CD4-positive, alpha-beta T cell treated with Interleukin-21 for 1 hour (primary cell): ENCODE measurements around the gene LRAT.
A peak's percentile ranks its signal among the peaks of the same experiment; 100 is the strongest.
"Not testable (repeated sequence)": the region's sequence is repeated elsewhere in the genome, so short reads cannot be mapped to it uniquely, and the experiment has no call there.

Experiments used
- DNase-seq: peaks from one replicate; pipeline ENCODE4 v3.0.0-alpha.2; 2020

Gene LRAT

DNA sequence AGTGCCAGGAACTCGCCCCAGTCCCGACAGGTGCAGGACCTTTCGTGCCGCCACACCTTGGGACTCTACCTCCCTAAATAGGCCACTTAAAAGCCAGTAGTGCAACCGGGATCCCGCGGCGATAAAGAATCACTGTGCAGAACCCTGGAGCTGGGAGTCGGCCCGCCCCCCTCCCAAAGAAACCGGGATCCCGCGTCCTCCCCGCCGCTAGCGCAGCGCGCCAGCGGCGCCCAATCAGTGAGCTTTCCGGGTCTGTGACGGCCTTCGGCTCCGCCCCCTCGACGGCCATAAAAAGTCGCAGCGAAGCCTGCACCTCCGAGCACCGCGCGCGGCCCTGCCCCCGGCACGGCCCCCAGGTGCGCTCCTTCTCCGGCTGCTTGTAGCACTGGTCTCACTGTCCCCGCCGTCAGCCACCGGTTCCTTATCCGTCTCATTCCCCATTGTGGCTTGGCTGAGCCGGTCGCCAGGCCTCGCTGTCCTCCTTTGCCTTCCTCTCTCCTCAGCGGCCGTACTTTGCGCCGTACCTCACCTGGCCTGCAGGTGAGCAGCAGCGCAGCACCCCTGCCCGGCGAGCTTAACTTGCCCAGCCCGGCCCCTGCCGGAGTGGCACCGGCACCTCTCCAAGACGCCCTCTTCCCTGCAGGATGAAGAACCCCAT lies at the start of gene LRAT:
Gene LRAT (plus strand): TSS at position 318 of the 658 bp plus-strand sequence. CDS start 327 bp downstream, at position 645.
- peak; percentile 31 for DNase-seq

DNA sequence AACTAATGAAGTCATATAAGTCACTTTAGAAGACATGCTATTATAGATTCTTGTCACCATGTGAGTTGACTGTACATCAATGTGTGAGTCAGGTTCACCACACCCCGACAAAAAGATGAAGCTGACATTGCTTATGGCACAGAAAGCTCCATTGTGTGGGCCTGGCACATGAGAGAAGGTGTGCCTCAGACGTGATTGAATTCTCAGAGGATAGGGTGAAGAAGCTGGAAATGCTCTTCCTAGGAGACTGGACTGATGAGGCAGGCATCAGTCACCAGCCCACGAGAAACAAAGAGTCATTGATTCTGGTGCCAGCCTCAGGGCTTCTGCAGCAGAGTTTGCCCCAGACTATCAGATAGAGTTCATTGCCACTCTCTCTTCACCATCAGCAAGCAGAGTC lies 35.9 kb upstream of the LRAT start:
- no peak for DNase-seq

DNA sequence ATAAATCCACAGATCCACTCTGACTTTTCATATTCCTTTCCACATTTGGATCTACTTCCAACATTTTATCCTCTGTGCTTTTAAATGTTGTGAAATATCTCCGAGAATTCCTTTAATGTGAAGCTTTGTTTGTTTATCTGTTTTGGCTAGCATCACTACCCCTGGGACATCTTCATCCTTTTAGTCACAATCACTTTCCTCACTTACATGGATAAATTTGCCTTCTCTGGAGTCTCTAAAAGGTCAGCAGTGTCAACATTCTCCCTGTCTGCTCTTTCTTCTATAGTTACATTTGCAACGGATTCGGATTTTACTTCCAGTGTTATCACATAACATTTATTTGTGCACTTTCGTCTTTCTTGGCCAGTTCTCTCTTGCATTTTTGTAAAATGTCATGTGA lies 34.2 kb upstream of the LRAT start:
- no peak for DNase-seq

DNA sequence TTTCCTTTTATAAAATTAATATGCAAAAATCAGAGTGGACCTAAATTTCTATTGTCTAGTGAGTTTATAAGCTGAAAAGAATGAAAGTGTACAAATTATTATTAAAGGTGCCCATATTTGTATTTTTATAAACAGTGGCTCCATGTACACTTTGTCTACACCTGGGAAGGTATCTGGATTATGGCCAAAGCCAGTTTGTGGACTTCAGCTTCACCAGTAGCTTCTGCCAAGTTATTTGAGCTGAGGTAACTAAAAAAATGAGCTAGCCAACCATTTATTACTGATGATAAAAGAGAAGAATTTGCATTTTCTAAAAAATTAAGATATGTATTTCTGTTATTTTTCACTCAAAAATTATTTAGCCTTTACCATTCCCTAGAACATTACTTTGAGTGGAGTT lies 32.3 kb upstream of the LRAT start:
- DNase-seq: no peak

DNA sequence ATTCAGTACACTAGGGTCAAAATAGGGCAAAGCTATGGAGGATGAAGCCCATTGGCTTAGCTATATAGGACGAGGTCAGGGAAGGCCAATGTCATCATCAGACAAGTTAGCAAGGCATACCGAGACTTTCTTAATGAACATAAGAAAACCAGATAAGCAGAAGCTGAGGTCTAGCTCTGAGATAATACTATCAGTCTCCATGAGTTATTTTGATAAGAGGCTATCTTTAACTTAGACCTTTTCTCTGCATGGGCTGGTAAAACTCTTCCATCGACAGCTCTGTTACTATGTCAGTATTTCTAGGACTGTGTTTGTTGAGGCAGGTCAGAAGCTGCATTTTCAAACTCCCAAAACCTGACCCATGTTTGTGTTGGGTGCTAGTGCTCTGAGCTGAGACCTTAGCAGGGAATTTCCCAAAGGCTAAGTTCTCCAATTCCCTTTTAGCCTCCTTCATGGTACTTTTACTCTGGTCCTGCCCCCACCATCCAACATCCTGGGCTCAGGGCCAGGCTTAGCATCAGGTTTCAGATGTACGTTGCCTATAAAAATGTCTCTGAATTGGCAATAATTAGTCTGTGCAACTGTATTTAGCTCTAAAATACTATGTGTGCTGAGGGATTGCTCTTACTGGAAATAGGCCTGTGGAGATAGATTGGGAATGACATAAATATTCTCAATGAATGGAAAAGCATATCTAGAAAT lies 29.3 kb upstream of the LRAT start:
- DNase-seq: no peak

DNA sequence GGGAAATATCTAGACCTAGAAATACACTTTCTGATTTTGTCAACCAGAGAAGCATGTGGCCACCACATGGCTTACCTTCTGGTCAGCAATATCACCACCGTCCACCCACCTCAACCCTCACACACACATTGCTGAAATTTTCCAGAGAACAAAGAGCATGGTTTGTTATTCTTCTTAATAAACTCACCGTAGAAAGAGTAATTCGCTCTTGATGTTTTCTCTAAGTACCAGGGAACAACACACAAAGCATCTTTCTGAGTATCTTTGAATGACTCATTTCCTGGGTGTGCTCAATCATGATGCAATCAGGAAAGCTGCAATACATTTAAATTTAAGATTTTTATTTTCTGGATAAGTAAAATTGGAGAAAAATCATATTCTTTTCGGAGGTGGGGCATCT lies 24.7 kb upstream of the LRAT start:
- DNase-seq: no peak

DNA sequence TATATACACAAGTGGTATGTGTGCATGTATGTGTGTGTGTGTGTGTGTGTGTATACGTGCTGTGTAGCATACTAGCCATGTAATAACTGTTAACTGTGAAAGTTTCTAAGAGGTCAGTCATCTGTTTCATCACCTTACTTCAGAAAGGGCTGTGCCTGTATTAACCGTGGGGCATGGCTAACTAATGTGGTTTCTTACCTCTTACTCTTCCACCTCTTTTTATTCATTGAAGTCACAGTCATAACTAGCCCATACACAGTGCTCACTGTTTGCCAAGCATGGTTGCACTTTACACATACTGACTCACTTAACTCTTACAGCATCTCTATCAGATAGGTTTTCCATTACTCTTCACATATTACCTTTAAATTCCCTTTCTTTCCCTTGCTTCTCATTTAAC lies 23.7 kb upstream of the LRAT start:
- DNase-seq: no peak

DNA sequence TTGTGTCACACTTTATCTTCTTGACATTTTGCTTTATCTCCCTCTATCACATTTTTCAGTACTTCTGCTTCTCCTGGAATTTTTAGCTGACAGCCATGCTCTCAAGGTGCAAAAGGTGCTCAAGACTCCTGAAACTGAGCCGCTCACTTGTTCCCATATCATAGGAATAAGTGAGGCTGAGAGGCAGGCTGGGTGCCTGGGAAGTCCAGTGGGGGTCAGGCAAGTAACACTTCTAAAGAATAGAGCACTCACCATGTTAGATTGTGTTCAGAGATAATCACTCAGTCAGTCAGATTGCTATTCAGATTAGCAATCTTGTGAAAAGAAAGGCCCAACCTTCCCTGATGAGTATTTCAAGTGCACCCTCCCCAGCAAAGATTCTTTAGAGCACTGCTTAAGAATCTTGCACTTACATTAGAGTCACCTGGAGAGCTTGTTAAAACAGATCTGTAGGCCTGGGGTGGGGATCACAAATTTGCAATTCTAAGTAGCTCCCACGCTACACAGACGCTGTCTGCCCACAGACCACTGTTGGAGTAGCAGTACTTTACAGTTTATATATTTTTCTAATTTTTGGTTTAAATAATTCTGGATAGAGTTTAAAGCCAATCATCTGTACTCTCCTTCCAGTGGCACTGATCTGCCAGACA lies 23.1 kb upstream of the LRAT start:
- DNase-seq: no peak

DNA sequence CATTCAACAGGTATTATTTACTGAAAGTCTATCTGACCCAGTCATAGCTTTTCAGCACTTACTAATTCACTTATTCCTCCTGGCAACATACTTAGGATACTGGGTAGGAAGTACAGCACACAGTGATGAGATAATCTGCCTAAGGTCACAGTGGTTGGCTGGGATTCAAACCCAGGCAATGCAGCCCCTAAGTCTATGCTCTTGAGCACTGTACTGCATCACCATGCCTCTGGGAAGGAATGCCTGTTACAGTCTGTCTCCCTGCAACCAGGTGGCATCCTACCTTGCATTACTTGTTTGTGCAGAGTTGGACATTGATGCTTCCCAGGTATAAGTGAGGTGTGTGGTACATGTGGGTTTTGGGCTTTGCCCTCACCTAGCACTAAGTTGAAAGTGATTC lies 21.5 kb upstream of the LRAT start:
- DNase-seq: no peak

DNA sequence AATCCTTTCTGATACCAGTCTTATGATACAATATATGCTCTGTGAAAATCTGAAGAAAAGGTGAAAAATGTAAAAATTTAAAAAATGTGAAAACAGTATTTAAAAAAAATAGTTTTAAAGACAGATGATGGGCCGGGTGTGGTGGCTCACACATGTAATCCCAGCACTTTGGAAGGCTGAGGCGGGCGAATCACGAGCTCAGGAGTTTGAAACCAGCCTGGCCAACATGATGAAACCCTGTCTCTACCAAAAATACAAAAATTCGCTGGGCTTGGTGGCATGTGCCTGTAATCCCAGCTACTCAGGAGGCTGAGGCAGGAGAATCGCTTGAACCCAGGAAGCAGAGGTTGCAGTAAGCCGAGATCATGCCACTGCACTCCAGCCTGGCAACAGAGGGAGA lies 20.2 kb upstream of the LRAT start:
- DNase-seq: not testable (repeated sequence)

DNA sequence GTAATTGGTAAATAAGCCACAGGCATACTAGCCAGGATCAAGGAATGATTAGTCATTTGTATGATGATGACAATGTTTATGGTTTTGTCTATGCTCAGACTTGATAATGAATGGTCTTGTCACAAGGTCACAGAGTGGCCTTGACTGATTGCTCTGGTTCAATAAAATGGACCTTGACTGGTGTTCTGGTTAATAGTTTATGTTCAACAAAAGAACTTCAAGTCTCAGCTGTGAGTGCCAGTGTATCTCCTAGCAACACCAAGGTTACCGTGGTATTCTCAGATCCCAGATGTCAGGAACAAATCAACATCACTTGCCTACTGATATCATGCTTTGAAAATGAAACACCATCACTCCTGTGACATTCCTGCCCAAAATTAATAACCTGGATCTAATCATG lies 16.3 kb upstream of the LRAT start:
- DNase-seq: no peak

DNA sequence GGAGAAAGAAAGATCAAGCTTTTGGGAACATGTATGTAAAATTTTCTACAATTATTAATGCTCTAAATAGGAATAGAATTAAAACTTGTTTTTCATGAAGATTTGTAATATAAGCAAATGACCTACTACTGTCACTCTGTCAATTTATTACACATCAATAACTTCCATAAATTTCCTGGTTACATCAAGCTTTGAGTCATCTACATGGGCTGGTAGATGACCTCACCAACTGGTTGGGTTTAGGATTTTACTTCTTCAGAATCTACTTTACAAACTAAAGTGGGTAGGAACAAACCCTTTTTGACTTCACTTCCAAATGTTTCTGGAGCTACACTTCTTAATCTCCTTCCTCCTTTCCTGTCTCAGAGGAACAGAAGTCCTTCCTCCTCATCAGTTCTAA lies 12.0 kb upstream of the LRAT start:
- DNase-seq: no peak

DNA sequence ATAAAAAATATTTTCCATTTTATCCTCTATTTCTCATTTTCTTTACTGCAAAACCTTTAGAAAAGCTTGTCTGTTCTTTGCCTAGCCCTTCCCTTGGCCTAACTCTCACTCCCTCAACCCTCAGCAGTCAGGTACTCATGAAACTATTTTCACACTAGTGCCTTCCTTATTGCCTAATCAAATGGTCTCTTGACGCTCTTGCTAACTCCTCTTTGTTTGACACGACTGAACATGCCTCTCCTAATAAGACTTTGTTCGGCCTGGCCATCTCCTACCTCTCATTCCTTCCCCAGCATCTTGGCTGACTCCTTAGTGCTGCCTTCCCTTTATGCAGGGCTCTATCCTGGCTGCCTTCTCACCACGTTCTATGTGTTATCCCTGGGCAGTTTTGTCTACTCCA lies 11.1 kb upstream of the LRAT start:
- no peak for DNase-seq

DNA sequence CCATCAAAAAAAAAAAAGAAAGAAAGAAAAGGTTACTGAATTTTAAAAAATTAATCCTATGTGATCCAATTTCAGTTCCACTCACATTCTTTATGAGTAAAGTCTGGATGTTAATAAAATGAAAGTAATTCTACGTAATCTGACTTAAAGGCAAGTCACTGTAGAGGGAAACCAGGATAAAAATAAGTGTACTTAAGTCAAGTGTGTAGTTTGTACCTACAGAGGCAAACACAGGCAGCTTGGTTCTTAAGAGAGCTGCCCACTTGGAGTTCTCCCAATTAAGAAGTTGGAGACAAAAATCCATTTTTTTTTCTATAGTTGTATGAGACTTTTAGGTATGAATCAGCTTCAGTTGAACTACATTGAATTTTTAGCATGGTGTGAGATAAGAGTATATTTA lies 7.0 kb upstream of the LRAT start:
- DNase-seq: no peak

DNA sequence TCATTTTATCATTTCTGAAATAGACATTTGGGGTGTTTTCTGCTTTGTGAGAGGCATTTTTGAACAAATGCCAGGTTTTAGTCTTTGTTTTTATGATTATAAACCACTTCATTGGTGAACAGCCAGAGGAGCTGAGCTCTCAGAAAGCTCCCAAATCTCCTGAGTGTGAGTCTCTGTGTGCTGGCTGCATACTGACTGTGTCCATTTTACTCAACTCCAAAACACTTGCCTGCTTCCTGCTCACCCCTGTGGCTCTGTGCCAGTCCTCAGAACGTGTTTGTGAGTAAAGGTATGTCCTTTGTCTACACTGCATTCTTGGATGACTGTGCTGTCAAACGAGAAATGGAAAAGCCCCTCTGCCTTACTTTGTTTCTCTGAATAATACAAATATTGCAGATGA lies 5.4 kb upstream of the LRAT start:
- no peak for DNase-seq

DNA sequence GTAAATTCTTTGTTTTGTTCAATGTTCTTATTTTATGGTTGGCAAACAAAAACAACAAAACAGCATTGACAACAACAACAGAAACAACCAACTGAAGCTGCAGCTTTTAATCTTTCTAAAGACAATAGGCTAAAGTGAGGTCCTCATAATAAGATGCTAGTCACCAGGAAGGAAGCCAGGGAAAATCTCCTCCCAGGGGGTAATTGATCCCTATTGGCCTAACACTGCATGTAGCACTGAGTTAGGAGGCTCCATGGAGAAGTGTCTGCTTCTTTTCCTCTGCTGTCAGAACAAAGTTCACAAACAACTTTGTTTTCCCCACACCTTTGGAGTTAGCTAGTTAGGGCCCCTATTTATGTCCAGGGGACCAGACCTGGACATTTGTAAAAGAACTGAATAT lies 4.7 kb upstream of the LRAT start:
- no peak for DNase-seq

DNA sequence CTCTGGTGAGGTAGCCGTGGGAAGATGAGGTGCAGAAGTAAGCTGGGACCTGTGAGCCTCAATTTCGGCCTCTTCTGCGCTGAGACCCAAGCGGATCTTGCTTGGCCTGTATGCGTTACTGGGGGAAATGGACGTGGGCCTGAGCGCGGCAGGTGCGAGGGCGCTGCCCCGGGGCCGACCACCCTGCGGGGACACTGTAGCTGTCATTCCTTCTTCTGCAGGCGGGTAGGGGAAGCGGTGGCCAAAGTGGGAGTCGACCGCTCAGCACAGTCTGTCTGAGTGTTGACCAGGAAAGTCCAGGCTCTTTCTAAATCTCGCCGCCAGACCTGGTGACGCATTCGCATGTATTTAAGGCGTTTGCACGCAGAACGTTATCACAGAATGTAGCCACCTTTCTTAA lies 3.3 kb upstream of the LRAT start:
- DNase-seq: no peak

DNA sequence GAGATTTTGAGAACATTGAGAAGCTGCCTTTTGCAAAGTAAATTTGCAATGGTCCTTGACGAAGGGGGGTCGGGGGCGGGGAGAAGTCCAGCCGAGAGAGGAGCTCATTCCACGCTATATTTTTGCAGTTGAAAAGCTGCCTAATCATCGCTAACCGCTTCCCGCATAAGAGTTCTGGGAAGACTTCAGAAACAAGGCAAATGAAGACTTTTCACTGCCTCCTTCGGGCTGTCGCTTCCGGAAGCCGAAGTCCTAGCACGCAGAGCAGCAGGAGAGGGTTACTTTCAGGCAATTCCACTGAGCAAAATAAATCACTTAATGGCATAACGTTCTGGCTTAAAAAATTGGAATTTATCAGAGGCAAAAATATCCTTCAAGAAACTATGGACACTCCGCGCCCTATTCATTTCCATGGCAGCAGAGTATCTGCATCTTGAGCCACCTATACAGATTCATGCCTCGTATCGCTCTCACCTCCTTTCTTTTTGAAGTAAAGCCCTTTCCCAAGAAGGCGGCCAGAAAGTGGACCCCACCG lies 2.6 kb upstream of the LRAT start:
- no peak for DNase-seq

DNA sequence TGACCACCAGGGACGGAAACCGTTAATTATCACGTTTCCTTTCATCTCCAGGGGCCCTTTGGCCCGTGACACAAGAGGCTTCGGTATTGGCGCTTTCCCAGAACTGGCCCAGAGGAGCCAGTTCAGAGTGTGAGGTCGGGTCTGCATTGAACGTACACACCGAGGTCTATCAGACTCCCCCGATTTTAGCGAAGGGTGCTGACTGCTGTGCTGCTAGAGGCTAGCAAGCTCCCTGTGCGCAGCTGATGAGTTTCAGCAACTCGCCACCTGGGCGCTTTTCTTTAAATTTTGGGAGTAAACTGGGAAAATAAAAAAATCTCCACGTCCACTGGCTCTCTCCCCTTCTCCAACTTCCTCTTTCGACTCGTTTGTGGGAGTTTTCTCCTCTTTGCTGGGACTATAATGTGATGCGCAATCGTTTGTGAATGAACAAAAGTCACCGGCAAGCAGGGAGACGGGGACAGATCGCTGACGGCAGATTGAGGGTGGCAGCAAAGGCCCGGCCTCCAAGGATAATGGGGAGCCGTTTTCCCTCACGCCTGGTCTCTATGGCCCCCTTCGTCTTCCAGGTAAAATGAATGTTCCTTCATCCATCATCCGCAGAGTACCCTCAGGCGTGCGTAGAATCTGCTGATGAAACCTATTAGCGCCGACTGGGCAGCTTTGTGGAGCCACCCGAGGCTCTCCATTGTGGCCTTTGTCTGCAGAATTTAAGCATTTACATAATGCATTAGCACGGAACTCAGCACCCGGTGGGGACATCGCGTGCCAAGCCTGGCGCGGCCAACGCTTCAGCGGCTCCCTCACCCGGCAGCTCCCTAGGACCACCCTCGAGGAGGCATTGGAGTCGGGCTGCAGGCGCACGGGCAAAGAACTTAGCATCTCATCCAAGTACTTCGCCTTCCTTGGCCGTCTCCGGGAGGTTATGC lies 1.6 kb upstream of the LRAT start:
- no peak for DNase-seq

DNA sequence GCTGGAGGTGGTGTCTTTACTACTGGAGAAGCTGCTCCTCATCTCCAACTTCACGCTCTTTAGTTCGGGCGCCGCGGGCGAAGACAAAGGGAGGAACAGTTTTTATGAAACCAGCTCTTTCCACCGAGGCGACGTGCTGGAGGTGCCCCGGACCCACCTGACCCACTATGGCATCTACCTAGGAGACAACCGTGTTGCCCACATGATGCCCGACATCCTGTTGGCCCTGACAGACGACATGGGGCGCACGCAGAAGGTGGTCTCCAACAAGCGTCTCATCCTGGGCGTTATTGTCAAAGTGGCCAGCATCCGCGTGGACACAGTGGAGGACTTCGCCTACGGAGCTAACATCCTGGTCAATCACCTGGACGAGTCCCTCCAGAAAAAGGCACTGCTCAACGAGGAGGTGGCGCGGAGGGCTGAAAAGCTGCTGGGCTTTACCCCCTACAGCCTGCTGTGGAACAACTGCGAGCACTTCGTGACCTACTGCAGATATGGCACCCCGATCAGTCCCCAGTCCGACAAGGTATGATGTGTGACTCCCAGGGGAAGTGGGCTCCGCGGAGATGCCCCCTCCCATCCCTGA lies 634 bp downstream of the LRAT start:
- no peak for DNase-seq

DNA sequence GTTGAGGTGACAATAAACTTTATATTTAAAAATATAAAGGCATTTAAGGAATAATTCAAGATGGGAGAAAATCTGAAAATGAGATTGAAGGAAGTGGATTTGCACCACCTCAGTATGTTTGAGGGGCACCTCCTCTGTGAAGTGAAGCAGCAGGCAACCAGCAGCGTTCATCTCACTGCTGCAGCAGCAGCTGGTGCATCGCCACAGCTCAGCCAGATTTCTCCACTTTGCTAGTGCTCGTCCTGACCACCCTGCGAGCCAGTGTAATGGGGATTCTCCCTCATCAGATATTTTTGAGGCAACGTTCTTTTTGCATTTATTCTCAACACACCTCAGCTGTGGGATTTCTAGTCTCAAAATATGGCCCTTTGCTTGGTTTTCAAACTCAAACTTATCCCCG lies 13.9 kb downstream of the LRAT start:
- no peak for DNase-seq

DNA sequence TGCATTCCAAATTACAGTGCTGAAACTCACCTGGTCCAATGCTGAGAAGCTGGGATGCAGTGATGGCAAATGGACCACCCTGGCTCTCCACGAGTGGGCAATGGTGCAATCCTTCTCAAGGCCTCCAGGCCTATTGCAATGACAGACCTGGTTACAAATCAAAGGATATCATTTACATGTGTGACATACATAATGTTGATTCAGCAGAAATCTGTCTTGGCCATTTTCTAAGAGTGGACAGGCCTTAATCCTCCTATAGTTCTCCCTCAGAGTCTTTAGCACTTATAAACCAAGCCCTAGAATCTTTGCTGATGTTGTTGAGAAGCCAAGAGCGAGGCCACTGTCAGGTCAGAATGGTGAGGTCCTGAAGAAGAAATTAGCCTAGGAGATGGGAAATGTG lies 17.1 kb downstream of the LRAT start:
- no peak for DNase-seq

DNA sequence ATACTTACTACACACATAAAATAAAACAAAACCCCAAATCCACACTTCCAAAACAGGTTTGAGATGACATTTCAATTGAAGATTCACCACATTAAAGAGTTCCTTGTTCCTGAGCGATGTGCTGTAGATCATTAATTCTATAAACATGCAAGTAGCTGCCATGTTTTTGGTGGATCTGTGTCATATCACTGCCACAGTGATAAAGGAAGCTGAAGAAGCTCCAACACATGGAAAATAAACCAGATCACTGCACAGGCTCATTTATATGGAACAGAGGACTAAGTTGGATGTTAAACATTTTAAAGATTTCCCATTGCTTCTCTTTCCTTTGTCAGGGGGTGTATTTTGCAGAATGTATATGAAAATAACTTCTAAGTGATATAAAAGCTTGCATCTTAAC lies 34.5 kb downstream of the LRAT start:
- no peak for DNase-seq
